NCI-H187 (cell line): ENCODE measurements around the gene TMEM235.
A peak's percentile ranks its signal among the peaks of the same experiment; 100 is the strongest.

ENCODE experiments used
- DNase-seq, 2 experiments: peaks; one replicate each; lab custom pipeline; 2025; lab: John Stamatoyannopoulos, UW

The TMEM235 gene

GRCh38 chr17:78230996-78231935 lies at the start of gene TMEM235:
TSS of gene TMEM235 (plus strand) at chr17:78231631. CDS start at chr17:78232024, 393 bp downstream.
- DNase-seq, result no peak

DNA sequence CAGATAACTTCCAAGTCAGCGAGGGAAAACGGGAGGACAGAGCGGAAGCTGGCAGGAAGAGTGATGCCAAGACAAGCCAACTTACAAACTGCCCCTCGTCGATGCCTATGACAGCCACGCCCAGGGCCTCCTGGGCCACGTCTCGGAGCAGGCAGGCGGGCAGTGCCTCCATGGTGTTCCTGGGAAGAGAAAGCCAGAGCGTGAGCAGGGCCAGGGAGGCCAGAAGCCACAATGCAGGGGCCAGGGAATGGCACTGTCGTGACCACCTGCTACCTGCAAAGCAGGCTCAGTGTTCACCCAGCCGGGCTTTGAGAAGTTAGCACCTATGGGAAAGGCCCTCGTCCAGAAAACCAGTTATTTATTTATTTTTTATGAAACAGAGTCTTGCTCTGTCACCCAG lies 48.9 kb upstream of the TMEM235 start:
- DNase-seq, result no peak

DNA sequence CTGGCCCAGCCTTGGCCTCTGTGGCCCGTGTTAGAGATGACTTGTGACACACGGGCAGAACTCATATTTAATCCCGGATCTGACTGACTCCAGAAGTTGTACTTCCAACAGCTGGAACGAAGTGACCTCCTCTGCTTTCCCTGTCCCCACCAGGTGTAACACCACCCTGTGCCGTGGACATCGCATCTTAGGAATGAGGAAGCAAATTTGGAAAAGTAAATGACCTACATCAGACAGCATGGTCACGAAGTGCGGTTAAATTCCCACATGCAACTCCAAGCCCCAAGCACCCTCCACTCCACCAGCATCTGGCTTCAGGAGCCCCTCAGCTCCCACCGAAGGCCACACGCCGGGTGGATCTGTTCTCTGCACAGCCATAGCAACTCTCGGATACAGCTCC lies 47.5 kb upstream of the TMEM235 start:
- DNase-seq, result no peak

GRCh38 chr17:78184351-78184750 lies 47.1 kb upstream of the TMEM235 start:
- DNase-seq, result no peak

DNA sequence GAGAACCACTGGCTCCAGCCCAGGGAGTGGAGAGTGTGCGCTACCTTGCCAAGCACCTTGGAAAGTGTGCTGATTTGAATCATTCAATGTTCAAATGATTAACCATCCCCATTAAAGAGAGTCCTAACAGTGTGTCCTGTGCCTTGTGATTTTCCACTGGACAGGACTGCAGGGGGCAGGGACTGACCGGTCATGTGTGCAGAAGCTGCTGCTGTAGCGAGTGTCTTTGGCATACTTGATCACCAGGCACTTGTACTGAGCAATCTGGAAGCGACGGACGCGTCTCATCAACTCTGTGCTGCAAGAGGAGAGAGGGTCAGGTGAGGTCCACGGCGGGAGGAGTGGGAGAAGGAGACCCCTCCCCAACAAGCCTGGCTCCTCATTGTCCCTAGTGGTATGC lies 46.6 kb upstream of the TMEM235 start:
- DNase-seq, result no peak

GRCh38 chr17:78185981-78186691 lies 45.3 kb upstream of the TMEM235 start:
- no peak for DNase-seq

- peak; percentile 96 to 97 for DNase-seq
Measured at GRCh38 chr17:78186692-78187595, 44.5 kb upstream of the TMEM235 start, which contains the start of the genes AFMID and TK1. TSS of gene AFMID (plus strand) at chr17:78187362. CDS start at chr17:78187371, 9 bp downstream. TSS of gene TK1 (minus strand) at chr17:78187052. CDS start at chr17:78186994, 58 bp downstream.

DNA sequence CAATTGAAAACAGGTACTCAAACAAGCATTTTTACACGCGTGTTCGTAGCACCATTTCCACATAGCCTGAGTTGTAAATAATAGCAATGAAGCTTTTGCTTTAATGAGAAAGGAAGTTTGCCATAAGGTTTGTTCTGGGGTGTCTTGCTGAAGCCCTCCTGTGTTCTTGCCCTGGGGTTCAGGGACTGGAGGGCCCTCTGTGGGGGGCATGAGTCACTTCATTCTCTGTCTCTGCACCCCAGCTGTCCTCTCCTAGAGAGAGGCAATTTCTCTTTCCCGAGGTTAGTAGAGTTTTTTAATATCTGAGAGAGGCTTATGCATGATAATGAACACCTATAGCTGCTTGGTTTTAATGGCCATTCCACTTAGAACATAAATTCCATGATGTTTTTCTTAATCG lies 34.7 kb upstream of the TMEM235 start:
- no peak for DNase-seq

GRCh38 chr17:78197147-78197832 lies 34.1 kb upstream of the TMEM235 start:
- DNase-seq, result peak in 1 of 2 experiments; percentile 15

DNA sequence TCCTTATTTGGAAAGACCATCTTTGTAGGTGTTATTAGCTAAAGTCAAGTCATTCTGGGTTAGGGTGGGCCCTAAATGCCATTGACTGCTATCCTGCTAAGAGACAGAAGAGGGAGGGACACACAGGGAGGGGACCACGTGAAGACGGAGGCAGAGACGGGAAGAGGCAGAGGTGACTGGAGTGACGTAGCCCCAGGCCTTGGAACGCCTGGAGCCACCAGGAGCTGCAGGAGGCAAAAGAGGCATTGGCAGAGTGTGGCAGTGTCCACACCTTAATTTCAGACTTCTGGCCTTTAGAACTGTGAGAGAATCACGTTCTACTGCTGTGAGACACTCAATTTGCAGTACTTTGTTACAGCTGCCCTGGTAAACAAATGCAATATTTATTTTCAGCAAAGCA lies 31.0 kb upstream of the TMEM235 start:
- DNase-seq, result no peak

GRCh38 chr17:78202666-78203065 lies 28.8 kb upstream of the TMEM235 start:
- no peak for DNase-seq

GRCh38 chr17:78204387-78205123 lies 26.9 kb upstream of the TMEM235 start:
- no peak for DNase-seq

DNA sequence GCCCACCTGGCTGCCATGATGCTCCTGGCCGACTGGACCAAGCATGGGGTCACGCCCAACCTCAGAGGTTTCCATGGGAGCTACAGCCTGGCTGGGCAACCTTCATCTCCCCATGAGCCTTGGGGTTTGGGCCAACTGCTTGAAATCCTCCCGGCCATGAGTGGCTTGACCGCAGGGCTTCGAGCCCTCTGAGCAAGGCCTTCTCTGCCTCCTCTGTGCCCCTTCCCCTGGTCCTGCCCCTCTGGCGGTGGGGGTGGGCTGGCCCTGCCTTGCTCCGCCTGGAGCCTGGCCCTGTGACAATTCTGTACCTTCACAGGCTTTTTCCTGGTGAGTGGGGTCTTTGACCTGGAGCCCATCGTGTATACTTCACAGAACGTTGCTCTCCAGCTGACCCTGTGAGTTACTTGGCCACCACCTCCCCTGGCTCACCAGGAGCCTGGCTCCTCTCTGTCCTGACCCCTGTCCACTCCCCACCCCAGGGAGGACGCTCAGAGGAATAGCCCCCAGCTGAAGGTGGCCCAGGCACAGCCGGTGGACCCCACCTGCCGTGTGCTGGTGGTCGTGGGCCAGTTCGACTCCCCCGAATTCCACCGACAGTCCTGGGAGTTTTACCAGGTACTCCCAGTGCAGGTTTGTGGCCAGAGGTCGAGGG lies 26.2 kb upstream of the TMEM235 start:
- no peak for DNase-seq

DNA sequence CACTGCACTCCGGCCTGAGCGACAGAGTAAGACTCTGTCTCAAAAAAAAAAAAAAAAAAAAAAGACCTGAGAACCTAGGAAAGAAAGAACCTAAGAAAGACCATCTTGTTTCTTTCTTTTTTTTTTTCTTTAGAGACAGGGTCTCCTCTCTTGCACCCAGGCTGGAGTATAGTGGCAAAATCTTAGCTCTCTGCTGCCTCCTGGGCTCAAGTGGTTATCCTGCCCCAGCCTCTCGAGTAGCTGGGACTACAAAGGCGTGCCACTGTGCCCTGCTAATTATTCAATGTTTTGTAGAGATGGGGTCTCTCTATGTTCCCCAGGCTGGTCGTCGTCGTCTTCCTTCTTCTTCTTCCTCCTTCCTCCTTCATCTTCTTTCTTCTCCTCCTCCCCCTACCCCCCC lies 25.1 kb upstream of the TMEM235 start:
- DNase-seq, result no peak

GRCh38 chr17:78208486-78208885 lies 22.9 kb upstream of the TMEM235 start:
- DNase-seq, result no peak

- DNase-seq, result no peak
Measured at GRCh38 chr17:78210111-78210510, 21.3 kb upstream of the TMEM235 start.

DNA sequence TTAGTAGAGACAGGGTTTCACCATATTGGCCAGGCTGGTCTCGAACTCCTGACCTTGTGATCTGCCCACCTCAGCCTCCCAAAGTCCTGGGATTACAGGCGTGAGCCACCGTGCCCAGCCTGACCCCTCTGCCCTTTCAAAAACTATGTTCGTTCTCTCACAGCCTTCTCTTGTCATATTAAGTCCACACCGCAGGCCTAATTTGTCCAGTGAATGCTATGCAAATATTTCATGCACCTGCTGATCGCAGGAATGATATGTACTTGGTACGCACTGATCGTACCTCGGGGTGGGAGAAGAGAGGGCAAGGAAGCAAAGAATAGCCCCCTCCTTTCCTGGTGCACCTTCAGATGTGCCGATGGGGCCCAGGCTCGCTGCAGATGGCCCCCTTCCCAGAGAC lies 20.4 kb upstream of the TMEM235 start:
- no peak for DNase-seq

- DNase-seq, result peak; percentile 82 to 90
Measured at GRCh38 chr17:78214016-78214705, 17.3 kb upstream of the TMEM235 start, which contains the start of gene BIRC5. TSS of gene BIRC5 (plus strand) at chr17:78214253. CDS start at chr17:78214317, 64 bp downstream.

GRCh38 chr17:78214706-78215061 lies 16.7 kb upstream of the TMEM235 start:
- DNase-seq, result no peak
